Inferior parietal cortex (tissue), 1 donor: ENCODE results near the gene PNMA8B.

Experiments
- DNase-seq: peaks from one replicate; pipeline ENCODE4 v3.0.0-alpha.2; 2016; ENCODE audit errors: extremely low spot score

The PNMA8B gene

GRCh38 chr19:46456930-46457329, 38.7 kb downstream of the PNMA8B start:
- no peak for DNase-seq

- DNase-seq: no peak
These were observed 41.4 kb downstream of the PNMA8B start for GRCh38 chr19:46454244-46454643.

DNA sequence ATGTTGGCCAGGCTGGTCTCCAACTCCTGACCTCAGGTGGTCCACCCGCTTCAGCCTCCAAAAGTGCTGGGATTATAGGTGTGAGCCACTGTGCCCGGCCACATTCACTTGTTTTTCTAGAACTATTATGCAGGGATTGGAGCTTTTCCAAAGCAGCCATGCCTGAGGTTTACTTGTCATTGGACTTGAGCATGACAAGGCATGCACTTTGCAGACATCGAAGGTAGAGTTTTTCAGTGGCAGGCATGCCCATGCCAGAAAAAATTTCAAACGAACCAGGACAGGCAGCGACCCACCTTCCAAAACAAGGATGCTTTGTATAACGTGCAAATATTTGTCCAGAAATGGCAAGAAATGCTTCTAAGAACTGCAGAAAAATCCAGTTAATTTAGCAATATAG, 42.0 kb downstream of the PNMA8B start:
- DNase-seq: no peak

GRCh38 chr19:46452186-46452585, 43.5 kb downstream of the PNMA8B start:
- no peak for DNase-seq

GRCh38 chr19:46451352-46451751, 44.3 kb downstream of the PNMA8B start:
- no peak for DNase-seq

DNA sequence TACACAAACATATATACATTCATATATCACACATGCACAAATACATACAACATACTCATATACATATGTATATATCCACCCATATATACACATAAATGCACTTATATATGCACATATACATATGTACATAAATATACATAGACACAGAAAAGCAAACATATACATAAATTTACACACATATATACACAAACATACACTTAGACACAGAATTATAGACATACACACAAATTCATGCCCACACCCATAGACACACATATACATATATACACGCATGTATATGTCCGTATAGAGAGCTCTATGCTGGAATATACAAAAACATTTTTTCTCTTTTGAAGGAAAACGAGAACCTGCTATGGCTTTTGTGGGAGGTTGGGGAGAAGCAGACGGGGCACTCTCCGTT, 44.9 kb downstream of the PNMA8B start:
- DNase-seq: no peak

DNA sequence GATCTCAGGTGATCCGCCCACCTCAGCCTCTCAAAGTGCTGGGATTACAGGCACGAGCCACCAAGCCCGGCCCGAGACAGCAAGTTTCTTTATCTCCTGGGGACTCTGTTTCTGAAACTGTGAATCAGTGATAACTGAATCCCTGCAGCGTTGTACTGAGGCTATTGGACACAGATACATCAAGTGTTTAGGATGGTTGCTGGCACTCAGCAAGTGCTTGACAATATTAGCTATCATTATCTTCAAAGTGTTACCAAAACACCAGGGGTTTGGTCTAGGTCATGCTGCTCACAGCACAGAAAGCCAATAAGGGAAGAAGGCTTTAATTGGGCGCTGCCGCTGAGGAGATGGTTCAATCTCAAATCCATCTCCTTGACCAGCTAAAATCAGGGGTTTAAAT, 46.4 kb downstream of the PNMA8B start:
- DNase-seq: no peak

DNA sequence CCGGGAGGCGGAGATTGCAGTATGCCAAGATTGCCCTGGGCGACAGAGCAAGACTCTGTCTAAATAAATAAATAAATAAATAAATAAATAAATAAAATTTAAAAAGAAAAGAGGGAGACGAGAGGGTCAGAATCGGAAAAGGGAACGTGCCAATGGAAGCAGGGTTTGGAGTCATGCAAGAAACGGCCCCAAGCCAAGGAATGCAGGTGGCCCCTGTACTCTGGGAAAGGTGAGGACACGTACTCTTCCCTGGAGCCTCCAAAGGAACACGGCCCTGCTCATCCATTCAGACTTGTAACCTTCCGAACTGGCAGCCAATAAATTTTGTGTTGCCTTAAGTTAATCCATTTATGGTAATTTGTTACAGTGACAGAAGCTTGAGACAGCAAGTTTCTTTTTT, 47.1 kb downstream of the PNMA8B start:
- no peak for DNase-seq

GRCh38 chr19:46447824-46448223, 47.8 kb downstream of the PNMA8B start:
- no peak for DNase-seq

GRCh38 chr19:46447006-46447405, 48.7 kb downstream of the PNMA8B start:
- DNase-seq: no peak

DNA sequence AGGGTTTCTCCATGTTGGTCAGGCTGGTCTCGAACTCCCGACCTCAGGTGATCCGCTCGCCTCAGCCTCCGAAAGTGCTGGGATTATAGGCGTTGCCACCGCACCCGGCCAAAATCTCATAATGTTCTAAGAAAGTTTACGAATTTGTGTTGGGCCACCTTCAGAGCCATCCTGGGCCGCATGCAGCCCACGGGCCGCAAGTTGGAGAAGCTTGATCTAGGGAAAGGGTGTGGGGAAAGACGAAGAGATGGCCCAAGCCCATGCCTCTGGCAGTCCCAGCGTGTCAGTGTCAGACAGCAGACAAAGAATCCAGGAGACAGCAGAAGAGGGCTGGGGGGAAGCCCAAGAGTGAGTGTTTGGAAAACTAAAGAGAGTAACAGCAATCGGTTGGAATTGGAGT, 49.6 kb downstream of the PNMA8B start:
- DNase-seq: no peak

DNA sequence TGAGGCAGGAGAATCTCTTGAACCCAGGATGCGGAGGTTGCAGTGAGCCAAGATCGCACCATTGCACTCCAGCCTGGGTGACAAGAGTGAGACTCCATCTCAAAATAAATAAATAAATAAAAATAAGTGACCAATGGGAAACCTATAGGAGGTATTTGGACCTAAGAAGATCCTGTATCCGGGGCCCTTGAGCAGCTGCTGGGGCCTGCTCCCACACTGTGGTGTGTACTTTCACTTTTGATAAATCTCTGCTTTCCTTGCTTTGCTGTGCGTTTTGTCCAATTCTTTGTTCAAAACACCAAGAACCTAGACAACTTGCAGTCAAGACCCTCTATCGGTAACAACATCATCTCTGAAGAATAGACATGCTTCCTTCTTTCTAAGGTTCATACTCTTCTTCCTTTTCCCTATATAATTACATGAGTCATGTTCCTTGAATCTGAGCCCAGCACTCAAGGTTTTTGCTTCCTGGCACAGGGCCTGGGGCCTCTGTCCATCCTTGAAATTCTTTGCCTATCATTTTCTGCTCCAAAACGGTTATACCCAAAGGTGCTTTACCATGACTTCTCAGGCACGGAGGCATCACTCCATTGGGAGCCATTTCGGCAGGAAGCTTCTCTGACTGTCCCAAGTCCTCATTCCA, 52.7 kb downstream of the PNMA8B start:
- no peak for DNase-seq

GRCh38 chr19:46441866-46442265, 53.8 kb downstream of the PNMA8B start:
- DNase-seq: no peak
